K562 (cell line): ENCODE measurements around the gene PRAMEF12. TPM values are rescaled to one million over a fixed set of nuclear protein-coding genes. Genes with fewer than 3 reads are reported as not detected.

ENCODE experiments used
- ATAC-seq: fragments of 200-7000 bp; cut with Tn5 transposase; 3 replicates; pipeline ENCODE4 v1.9.1; 2020; ENCODE audit warnings: moderate library complexity
- BruUV-seq: library from RNA; stranded (reverse); fragments of 400-500 nt; replicated peaks from 2 replicates; lab custom pipeline; 2021; lab: Mats Ljungman, UMichigan
- CTCF ChIA-PET: fragments of 300-600 bp; formaldehyde crosslinking; extraction: SDS; loops from one replicate; lab custom pipeline; 2021; ENCODE audit warnings: low intra/inter-chr PET ratio; lab: Yijun Ruan, JAX
- POLR2A ChIA-PET: fragments of 300-600, 350-650 bp; sonication (Branson Sonifier 250); formaldehyde crosslinking; extraction: SDS; loops from one replicate; lab custom pipeline; 2021; ENCODE audit warnings: antibody characterized with exemption, inconsistent platforms; lab: Yijun Ruan, JAX
- DNase-seq, 4 experiments: peaks; one replicate each; pipeline versions ENCODE4 v3.0.0 to v3.0.0-alpha.2; 2011 to 2018; ENCODE audit warnings: low spot score in 3 of 4, mixed read lengths in 3 of 4; ENCODE audit errors: extremely low read depth in 1 of 4
- FAIRE-seq: peaks from 2 replicates; lab custom pipeline; 2011; peaks lifted over from hg19 to GRCh38; lab: Jason Lieb, UNC
- H2AFZ ChIP-seq: 2 replicates; pipeline ENCODE4 v1.6.0; 2011; ENCODE audit warnings: low read depth, low read length, control low read depth, inconsistent platforms
- H3K27ac ChIP-seq: fragments of 200-600 bp; 3 replicates; pipeline ENCODE4 v1.8.0; 2011; ENCODE audit warnings: low read depth, mild to moderate bottlenecking, control low read depth, inconsistent platforms, low read length, moderate library complexity, mixed read lengths; ENCODE audit errors: extremely low read depth
- H3K27me3 ChIP-seq, 2 experiments: fragments of 300-600 bp in 1 of 2; 2 replicates in 1 of 2; 3 replicates in 1 of 2; pipeline versions ENCODE4 v1.6.0 to v1.8.0; 2011; ENCODE audit warnings: inconsistent platforms in 2 of 2, low read length in 2 of 2, mild to moderate bottlenecking in 1 of 2, mixed read lengths in 1 of 2, moderate library complexity in 1 of 2; ENCODE audit not compliant: control insufficient read depth in 2 of 2, insufficient read depth in 2 of 2
- H3K36me3 ChIP-seq: fragments of 300-600 bp; 3 replicates; pipeline ENCODE4 v1.8.0; 2011; ENCODE audit warnings: mild to moderate bottlenecking, low read length, inconsistent platforms; ENCODE audit not compliant: control insufficient read depth, insufficient read depth
- H3K4me1 ChIP-seq, 2 experiments: fragments of 200-600 bp in 1 of 2; replicated peaks in 1 of 2; 2 replicates in 1 of 2; 3 replicates in 1 of 2; pipeline versions ENCODE4 v1.5.1 to v1.8.0; 2011; ENCODE audit warnings: inconsistent platforms in 2 of 2, low read length in 2 of 2, mild to moderate bottlenecking in 1 of 2, mixed read lengths in 1 of 2, moderate library complexity in 1 of 2; ENCODE audit not compliant: control insufficient read depth in 2 of 2, insufficient read depth in 2 of 2
- H3K4me2 ChIP-seq: 2 replicates; pipeline ENCODE4 v1.6.1; 2011; ENCODE audit warnings: low read length, control low read depth, inconsistent platforms, mixed read lengths; ENCODE audit not compliant: insufficient read depth
- H3K4me3 ChIP-seq: fragments of 200-600 bp; sonication (generic), shearing (Covaris generic); 2 replicates; pipeline ENCODE4 v1.5.1; 2016; ENCODE audit warnings: control low read depth, inconsistent platforms
- H3K79me2 ChIP-seq: fragments of 200-600 bp; 3 replicates; pipeline ENCODE4 v1.8.0; 2011; ENCODE audit warnings: low read length, inconsistent platforms; ENCODE audit not compliant: control insufficient read depth, insufficient read depth
- H3K9ac ChIP-seq, 2 experiments: 2 replicates each; pipeline versions ENCODE4 v1.6.0 to v1.6.1; 2011; ENCODE audit warnings: low read depth in 2 of 2, low read length in 2 of 2, control low read depth in 1 of 2, inconsistent platforms in 1 of 2, mild to moderate bottlenecking in 1 of 2, mixed read lengths in 1 of 2; ENCODE audit not compliant: insufficient read depth in 1 of 2
- H3K9me1 ChIP-seq: one replicate; pipeline ENCODE4 v1.6.0; 2011; ENCODE audit warnings: inconsistent platforms, mild to moderate bottlenecking, low read length, moderate library complexity; ENCODE audit not compliant: control insufficient read depth, insufficient read depth
- H3K9me3 ChIP-seq: replicated peaks from 2 replicates; pipeline ENCODE4 v1.5.1; 2011; ENCODE audit warnings: low read depth, low read length, inconsistent platforms; ENCODE audit not compliant: control insufficient read depth, insufficient read depth
- H4K20me1 ChIP-seq: replicated peaks from 2 replicates; pipeline ENCODE4 v1.6.1; 2011; ENCODE audit warnings: low read length, inconsistent platforms, mixed read lengths; ENCODE audit not compliant: control insufficient read depth, insufficient read depth
- ADNP ChIP-seq: fragments of 200-800 bp; sonication (Bioruptor generic); IDR thresholded peaks from 2 replicates; pipeline ENCODE4 v1.6.1; 2016; ENCODE audit warnings: missing genetic modification characterization, missing compliant biosample characterization
- ATF1 ChIP-seq, 2 experiments: fragments of 450-650 bp in 1 of 2; IDR thresholded peaks; 2 replicates each; pipeline ENCODE4 v1.6.1; 2016; ENCODE audit warnings: missing compliant biosample characterization in 1 of 2, missing genetic modification characterization in 1 of 2
- HNRNPUL1 ChIP-seq: fragments of 200-400 bp; formaldehyde crosslinking; IDR thresholded peaks from 2 replicates; pipeline ENCODE4 v1.6.1; 2017; ENCODE audit warnings: low read length
- PURB ChIP-seq: sonication (generic); formaldehyde crosslinking; IDR thresholded peaks from 2 replicates; pipeline ENCODE4 v1.9.0; 2021; ENCODE audit warnings: low read depth, mild to moderate bottlenecking, missing genetic modification reagents
- RBM17 ChIP-seq: fragments of 200-400 bp; formaldehyde crosslinking; IDR thresholded peaks from 2 replicates; pipeline ENCODE4 v1.6.1; 2017; ENCODE audit warnings: low read depth, mild to moderate bottlenecking, low read length, borderline replicate concordance
- ZNF444 ChIP-seq: fragments of 250-450 bp; sonication (Bioruptor Pico); IDR thresholded peaks from 2 replicates; pipeline ENCODE4 v1.4.0; 2020; ENCODE audit warnings: mild to moderate bottlenecking, moderate library complexity
- ZNF699 ChIP-seq: fragments of 250-450 bp; sonication (Bioruptor Pico); IDR thresholded peaks from 2 replicates; pipeline ENCODE4 v1.8.0; 2021; ENCODE audit warnings: mild to moderate bottlenecking, moderate library complexity; ENCODE audit not compliant: insufficient replicate concordance
- WGBS: fragments of 100-300 bp; shearing (Covaris generic); methylation state at CpG from one replicate; pipeline ENCODE4 v1.1.6; 2016; ENCODE audit warnings: low coverage, mixed read lengths; ENCODE audit not compliant: insufficient coverage; ENCODE audit errors: missing lambda C conversion rate; 5-methylcytosine and 5-hydroxymethylcytosine counted together
- in situ Hi-C: fragments of 300-500 bp; cut with MboI; formaldehyde crosslinking; loops from 4 replicates; pipeline ENCODE4 v1.15.0; 2018; ENCODE audit warnings: inconsistent platforms, mixed read lengths
- intact Hi-C: fragments of 100-400 bp; cut with micrococcal nuclease; formaldehyde crosslinking; loops from 2 replicates; pipeline ENCODE4 v1.14.2; 2022
- polyA plus RNA-seq, 8 experiments: library from polyadenylated mRNA; depleted of rRNA in 4 of 8; stranded (reverse) in 5 of 8; unstranded in 3 of 8; fragments of >200 nt; fragmentation: Nextera tagmentation in 2 of 8; fragmentation: Illumina TruSeq in 1 of 8; extraction: Ambion mirVana in 2 of 8; extraction: Trizol in 1 of 8; gene quantifications; 2 replicates each; pipeline versions ENCODE4 v1.2.1 to v1.2.3, GENCODE V29; 2011 to 2014; ENCODE audit warnings: inconsistent platforms in 1 of 8, missing spikeins in 1 of 8
- total RNA-seq, 7 experiments: library from RNA; depleted of rRNA in 6 of 7; stranded (reverse); fragments of >200 nt in 6 of 7; fragmentation: Illumina TruSeq in 2 of 7; extraction: Trizol in 2 of 7; gene quantifications; 2 replicates each; pipeline versions ENCODE4 v1.2.1 to v1.2.3, GENCODE V29; 2011 to 2021; ENCODE audit warnings: low replicate concordance in 1 of 7
- TF ChIP-seq, protein P1 (sequence below): fragments of 250-450 bp; sonication (Bioruptor Pico); IDR thresholded peaks from 2 replicates; pipeline ENCODE4 v1.4.0; 2020
- TF ChIP-seq, protein P2 (sequence below): IDR thresholded peaks from 2 replicates; pipeline ENCODE4 v1.6.1; 2011; ENCODE audit warnings: borderline replicate concordance, low read depth, mild to moderate bottlenecking, moderate library complexity, low read length; ENCODE audit not compliant: insufficient read depth, poor library complexity, severe bottlenecking
- TF ChIP-seq, protein P3 (sequence below): sonication (generic); IDR thresholded peaks from 2 replicates; pipeline ENCODE4 v1.6.1; 2016
- TF ChIP-seq, protein P4 (sequence below), 3 experiments: IDR thresholded peaks in 2 of 3; conservative IDR thresholded peaks in 1 of 3; 2 replicates each; pipeline ENCODE4 v1.5.1; 2011 to 2012; ENCODE audit warnings: low read length in 3 of 3, mild to moderate bottlenecking in 3 of 3, control low read depth in 2 of 3, improper control_type of control experiment in 1 of 3, inconsistent platforms in 1 of 3, low read depth in 1 of 3, mixed read lengths in 1 of 3, moderate library complexity in 1 of 3; ENCODE audit not compliant: insufficient read depth in 2 of 3

The PRAMEF12 gene
- total and polyA plus RNA-seq, 9 of the 15 experiments (the other 6 are each of a cell fraction or from before 2014, with no cell fraction given): not detected

DNA sequence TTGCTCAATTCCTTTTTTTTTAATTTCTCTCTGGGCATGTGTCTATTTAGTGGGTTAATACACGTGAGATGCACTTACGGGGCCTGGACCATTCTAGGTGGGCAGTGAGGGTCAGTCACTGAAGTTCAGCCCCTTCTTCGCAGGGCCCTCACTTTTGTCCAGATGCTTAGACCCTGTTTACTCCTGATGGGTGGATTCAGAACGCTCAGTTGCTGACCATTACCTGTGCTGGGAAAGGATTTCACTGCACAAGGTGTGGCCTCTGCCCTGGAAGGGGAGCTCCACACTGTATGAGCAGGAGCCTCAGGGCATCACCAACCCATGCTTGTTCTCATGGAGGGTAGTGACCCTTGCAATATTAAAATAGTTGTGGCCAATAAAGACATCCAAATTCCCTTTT is 4.5 kb downstream of the PRAMEF12 start:
- Histone ChIP-seq H3K9ac (no peak overlapping the region), H3K9me3 (no peaks in the 10 kb centered on the region), H3K4me2 (no peak overlapping the region), H3K4me1 (no peaks in the 10 kb centered on the region), H3K79me2 (no peaks in the 10 kb centered on the region), H3K27ac (no peak overlapping the region), H3K4me3 (no peak overlapping the region), H2AFZ (no peak overlapping the region), H3K36me3 (no peaks in the 10 kb centered on the region), H3K27me3 (peaks cover 15 to 42% of the 10 kb centered on the region in 2 experiments; a peak in 4 of 5 replicates), H3K9me1 (no peaks in the 10 kb centered on the region), H4K20me1 (no peaks in the 10 kb centered on the region)
- intact Hi-C loops (loop anchor here (10.0 kb wide), 3 partner anchors 113 to 653 kb away; no protein-coding TSS in a partner anchor), in situ Hi-C loops (loop anchor here (10.0 kb wide), 1 partner anchor 463 kb away; no protein-coding TSS in a partner anchor)
- DNase-seq: no peak
- 0% methylated on average over 4 of the region's 4 CpGs for WGBS
- no peak for FAIRE-seq
- ChIA-PET POLR2A (interaction anchor here (0.6 kb wide), 1 partner anchor 1071 kb away, joined by 3 read pairs; no protein-coding TSS in a partner anchor), CTCF (no interaction called here)
- no TSS peak for BruUV-seq
- no peak for ATAC-seq
- TF ChIP-seq ZNF444 (CRISPR knock-in tag) (no peak), ADNP (tag) (no peak), PURB (CRISPR knock-in tag) (no peak), RBM17 (no peak), ATF1 (CRISPR knock-in tag; IDR thresholded peaks at IDR 0.05) (no peak), ATF1 (tag; IDR thresholded peaks at IDR 0.05) (no peak), ZNF699 (CRISPR knock-in tag) (no peak), HNRNPUL1 (no peak)
- TF ChIP-seq, protein P1, sequence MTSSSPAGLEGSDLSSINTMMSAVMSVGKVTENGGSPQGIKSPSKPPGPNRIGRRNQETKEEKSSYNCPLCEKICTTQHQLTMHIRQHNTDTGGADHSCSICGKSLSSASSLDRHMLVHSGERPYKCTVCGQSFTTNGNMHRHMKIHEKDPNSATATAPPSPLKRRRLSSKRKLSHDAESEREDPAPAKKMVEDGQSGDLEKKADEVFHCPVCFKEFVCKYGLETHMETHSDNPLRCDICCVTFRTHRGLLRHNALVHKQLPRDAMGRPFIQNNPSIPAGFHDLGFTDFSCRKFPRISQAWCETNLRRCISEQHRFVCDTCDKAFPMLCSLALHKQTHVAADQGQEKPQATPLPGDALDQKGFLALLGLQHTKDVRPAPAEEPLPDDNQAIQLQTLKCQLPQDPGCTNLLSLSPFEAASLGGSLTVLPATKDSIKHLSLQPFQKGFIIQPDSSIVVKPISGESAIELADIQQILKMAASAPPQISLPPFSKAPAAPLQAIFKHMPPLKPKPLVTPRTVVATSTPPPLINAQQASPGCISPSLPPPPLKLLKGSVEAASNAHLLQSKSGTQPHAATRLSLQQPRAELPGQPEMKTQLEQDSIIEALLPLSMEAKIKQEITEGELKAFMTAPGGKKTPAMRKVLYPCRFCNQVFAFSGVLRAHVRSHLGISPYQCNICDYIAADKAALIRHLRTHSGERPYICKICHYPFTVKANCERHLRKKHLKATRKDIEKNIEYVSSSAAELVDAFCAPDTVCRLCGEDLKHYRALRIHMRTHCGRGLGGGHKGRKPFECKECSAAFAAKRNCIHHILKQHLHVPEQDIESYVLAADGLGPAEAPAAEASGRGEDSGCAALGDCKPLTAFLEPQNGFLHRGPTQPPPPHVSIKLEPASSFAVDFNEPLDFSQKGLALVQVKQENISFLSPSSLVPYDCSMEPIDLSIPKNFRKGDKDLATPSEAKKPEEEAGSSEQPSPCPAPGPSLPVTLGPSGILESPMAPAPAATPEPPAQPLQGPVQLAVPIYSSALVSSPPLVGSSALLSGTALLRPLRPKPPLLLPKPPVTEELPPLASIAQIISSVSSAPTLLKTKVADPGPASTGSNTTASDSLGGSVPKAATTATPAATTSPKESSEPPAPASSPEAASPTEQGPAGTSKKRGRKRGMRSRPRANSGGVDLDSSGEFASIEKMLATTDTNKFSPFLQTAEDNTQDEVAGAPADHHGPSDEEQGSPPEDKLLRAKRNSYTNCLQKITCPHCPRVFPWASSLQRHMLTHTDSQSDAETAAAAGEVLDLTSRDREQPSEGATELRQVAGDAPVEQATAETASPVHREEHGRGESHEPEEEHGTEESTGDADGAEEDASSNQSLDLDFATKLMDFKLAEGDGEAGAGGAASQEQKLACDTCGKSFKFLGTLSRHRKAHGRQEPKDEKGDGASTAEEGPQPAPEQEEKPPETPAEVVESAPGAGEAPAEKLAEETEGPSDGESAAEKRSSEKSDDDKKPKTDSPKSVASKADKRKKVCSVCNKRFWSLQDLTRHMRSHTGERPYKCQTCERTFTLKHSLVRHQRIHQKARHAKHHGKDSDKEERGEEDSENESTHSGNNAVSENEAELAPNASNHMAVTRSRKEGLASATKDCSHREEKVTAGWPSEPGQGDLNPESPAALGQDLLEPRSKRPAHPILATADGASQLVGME (CRISPR knock-in tag): no peak
- TF ChIP-seq, protein P2, sequence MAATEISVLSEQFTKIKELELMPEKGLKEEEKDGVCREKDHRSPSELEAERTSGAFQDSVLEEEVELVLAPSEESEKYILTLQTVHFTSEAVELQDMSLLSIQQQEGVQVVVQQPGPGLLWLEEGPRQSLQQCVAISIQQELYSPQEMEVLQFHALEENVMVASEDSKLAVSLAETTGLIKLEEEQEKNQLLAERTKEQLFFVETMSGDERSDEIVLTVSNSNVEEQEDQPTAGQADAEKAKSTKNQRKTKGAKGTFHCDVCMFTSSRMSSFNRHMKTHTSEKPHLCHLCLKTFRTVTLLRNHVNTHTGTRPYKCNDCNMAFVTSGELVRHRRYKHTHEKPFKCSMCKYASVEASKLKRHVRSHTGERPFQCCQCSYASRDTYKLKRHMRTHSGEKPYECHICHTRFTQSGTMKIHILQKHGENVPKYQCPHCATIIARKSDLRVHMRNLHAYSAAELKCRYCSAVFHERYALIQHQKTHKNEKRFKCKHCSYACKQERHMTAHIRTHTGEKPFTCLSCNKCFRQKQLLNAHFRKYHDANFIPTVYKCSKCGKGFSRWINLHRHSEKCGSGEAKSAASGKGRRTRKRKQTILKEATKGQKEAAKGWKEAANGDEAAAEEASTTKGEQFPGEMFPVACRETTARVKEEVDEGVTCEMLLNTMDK: no peak
- TF ChIP-seq, protein P3, sequence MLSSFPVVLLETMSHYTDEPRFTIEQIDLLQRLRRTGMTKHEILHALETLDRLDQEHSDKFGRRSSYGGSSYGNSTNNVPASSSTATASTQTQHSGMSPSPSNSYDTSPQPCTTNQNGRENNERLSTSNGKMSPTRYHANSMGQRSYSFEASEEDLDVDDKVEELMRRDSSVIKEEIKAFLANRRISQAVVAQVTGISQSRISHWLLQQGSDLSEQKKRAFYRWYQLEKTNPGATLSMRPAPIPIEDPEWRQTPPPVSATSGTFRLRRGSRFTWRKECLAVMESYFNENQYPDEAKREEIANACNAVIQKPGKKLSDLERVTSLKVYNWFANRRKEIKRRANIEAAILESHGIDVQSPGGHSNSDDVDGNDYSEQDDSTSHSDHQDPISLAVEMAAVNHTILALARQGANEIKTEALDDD: no peak
- TF ChIP-seq, protein P4, sequence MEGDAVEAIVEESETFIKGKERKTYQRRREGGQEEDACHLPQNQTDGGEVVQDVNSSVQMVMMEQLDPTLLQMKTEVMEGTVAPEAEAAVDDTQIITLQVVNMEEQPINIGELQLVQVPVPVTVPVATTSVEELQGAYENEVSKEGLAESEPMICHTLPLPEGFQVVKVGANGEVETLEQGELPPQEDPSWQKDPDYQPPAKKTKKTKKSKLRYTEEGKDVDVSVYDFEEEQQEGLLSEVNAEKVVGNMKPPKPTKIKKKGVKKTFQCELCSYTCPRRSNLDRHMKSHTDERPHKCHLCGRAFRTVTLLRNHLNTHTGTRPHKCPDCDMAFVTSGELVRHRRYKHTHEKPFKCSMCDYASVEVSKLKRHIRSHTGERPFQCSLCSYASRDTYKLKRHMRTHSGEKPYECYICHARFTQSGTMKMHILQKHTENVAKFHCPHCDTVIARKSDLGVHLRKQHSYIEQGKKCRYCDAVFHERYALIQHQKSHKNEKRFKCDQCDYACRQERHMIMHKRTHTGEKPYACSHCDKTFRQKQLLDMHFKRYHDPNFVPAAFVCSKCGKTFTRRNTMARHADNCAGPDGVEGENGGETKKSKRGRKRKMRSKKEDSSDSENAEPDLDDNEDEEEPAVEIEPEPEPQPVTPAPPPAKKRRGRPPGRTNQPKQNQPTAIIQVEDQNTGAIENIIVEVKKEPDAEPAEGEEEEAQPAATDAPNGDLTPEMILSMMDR (IDR thresholded peaks at IDR 0.05 in 2 of 3, conservative IDR thresholded peaks at IDR 0.05 in 1 of 3; ENCODE audit: insufficient read depth in 2 of 3, low read depth in 1 of 3, low read length in 3 of 3): no peak
